ENCODE data around the gene PFDN4.

GRCh38 chr20:54158856-54159418 lies 49.0 kb upstream of the PFDN4 start:
- TF ChIP-seq EZH2 (conservative IDR thresholded peaks at IDR 0.05; ENCODE audit: low read depth, low read length), result no peak
- no peak for TF ChIP-seq ZNF703 (CRISPR knock-in tag; IDR thresholded peaks at IDR 0.05; ENCODE audit: borderline replicate concordance)
- TF ChIP-seq SMC3 (IDR thresholded peaks at IDR 0.05; ENCODE audit: low read length), result no peak
- no peak for TF ChIP-seq CTCF (CRISPR knock-in tag; IDR thresholded peaks at IDR 0.05)
- no peak for TF ChIP-seq HNF1A (IDR thresholded peaks at IDR 0.05; ENCODE audit: low read depth)
- no peak for TF ChIP-seq HNF1A (CRISPR knock-in tag; IDR thresholded peaks at IDR 0.05; ENCODE audit: borderline replicate concordance)
- no peak for TF ChIP-seq CENPX (CRISPR knock-in tag; IDR thresholded peaks at IDR 0.05)
- no peak for TF ChIP-seq ZNF616 (CRISPR knock-in tag; IDR thresholded peaks at IDR 0.05; ENCODE audit: low read depth)
- TF ChIP-seq GABPB1 (CRISPR knock-in tag; IDR thresholded peaks at IDR 0.05), result no peak
- TF ChIP-seq ETV6 (CRISPR knock-in tag; conservative IDR thresholded peaks at IDR 0.05), result no peak
- no peak for TF ChIP-seq DNMT1 (CRISPR knock-in tag; IDR thresholded peaks at IDR 0.05)
- no peak for TF ChIP-seq ATF3 (CRISPR knock-in tag; IDR thresholded peaks at IDR 0.05)
- no peak for TF ChIP-seq ZBTB43 (CRISPR knock-in tag; conservative IDR thresholded peaks at IDR 0.05)
- TF ChIP-seq KAT2B (IDR thresholded peaks at IDR 0.05; ENCODE audit: borderline replicate concordance, low read depth, low read length), result no peak
